HEK293 (cell line): Measurements from ENCODE around the gene EDIL3.

ENCODE experiments used
- CTCF ChIA-PET: fragments of 350-600 bp; formaldehyde crosslinking; extraction: SDS; loops from one replicate; lab custom pipeline; 2021; ENCODE audit warnings: antibody characterized with exemption; lab: Yijun Ruan, JAX
- POLR2A ChIA-PET: fragments of 300-600 bp; formaldehyde crosslinking; extraction: SDS; loops from one replicate; lab custom pipeline; 2020; ENCODE audit warnings: antibody characterized with exemption, inconsistent platforms; lab: Yijun Ruan, JAX
- H3K27ac ChIP-seq: fragments of 200-500 bp; sonication (Bioruptor generic); 2 replicates; pipeline ENCODE4 v1.5.1; 2014; ENCODE audit warnings: low read depth, low read length, control low read depth, inconsistent platforms; ENCODE audit errors: extremely low read depth
- H3K36me3 ChIP-seq, 2 experiments: fragments of 200-500 bp in 1 of 2; sonication (Bioruptor generic) in 1 of 2; 1 replicate in 1 of 2; 2 replicates in 1 of 2; pipeline ENCODE4 v1.5.1; 2014 to 2017; ENCODE audit warnings: inconsistent platforms in 2 of 2, low read length in 2 of 2; ENCODE audit not compliant: control insufficient read depth in 2 of 2, insufficient read depth in 1 of 2
- H3K4me1 ChIP-seq: fragments of 200-500 bp; sonication (Bioruptor generic); 2 replicates; pipeline ENCODE4 v1.5.1; 2014; ENCODE audit warnings: mild to moderate bottlenecking, low read length, inconsistent platforms; ENCODE audit not compliant: control insufficient read depth, insufficient read depth
- H3K4me3 ChIP-seq: 2 replicates; pipeline ENCODE4 v1.5.1; 2011; ENCODE audit warnings: low read depth, mild to moderate bottlenecking, control low read depth, low read length, moderate library complexity
- H3K9me3 ChIP-seq: fragments of 200-500 bp; sonication (Bioruptor generic); 2 replicates; pipeline ENCODE4 v1.5.1; 2014; ENCODE audit warnings: low read depth, low read length, inconsistent platforms; ENCODE audit not compliant: control insufficient read depth, insufficient read depth
- GFI1B ChIP-seq: fragments of 450-650 bp; formaldehyde crosslinking; IDR thresholded peaks from 2 replicates; pipeline ENCODE4 v1.5.1; 2016; ENCODE audit warnings: missing biosample characterization, missing genetic modification characterization
- KLF10 ChIP-seq: fragments of 450-650 bp; IDR thresholded peaks from 2 replicates; pipeline ENCODE4 v1.5.1; 2018; ENCODE audit warnings: missing biosample characterization, mild to moderate bottlenecking, missing genetic modification characterization
- ZBTB20 ChIP-seq: fragments of 450-650 bp; formaldehyde crosslinking; IDR thresholded peaks from 2 replicates; pipeline ENCODE4 v1.5.1; 2016; ENCODE audit warnings: missing biosample characterization, missing genetic modification characterization
- ZBTB21 ChIP-seq: fragments of 450-650 bp; formaldehyde crosslinking; IDR thresholded peaks from 2 replicates; pipeline ENCODE4 v1.5.1; 2017; ENCODE audit warnings: missing biosample characterization, missing genetic modification characterization
- ZBTB7A ChIP-seq: fragments of 450-650 bp; formaldehyde crosslinking; IDR thresholded peaks from 2 replicates; pipeline ENCODE4 v1.5.1; 2016; ENCODE audit warnings: low read depth, missing biosample characterization, missing genetic modification characterization
- ZFP37 ChIP-seq: fragments of 450-650 bp; formaldehyde crosslinking; IDR thresholded peaks from 2 replicates; pipeline ENCODE4 v1.5.1; 2016; ENCODE audit warnings: missing biosample characterization, missing genetic modification characterization
- ZNF10 ChIP-seq: fragments of 450-650 bp; formaldehyde crosslinking; IDR thresholded peaks from 2 replicates; pipeline ENCODE4 v1.5.1; 2017; ENCODE audit warnings: missing biosample characterization, missing genetic modification characterization
- ZNF133 ChIP-seq: fragments of 450-650 bp; formaldehyde crosslinking; IDR thresholded peaks from 2 replicates; pipeline ENCODE4 v1.5.1; 2016; ENCODE audit warnings: missing biosample characterization, missing genetic modification characterization
- ZNF16 ChIP-seq: fragments of 450-650 bp; formaldehyde crosslinking; IDR thresholded peaks from 2 replicates; pipeline ENCODE4 v1.5.1; 2016; ENCODE audit warnings: low read depth, missing biosample characterization, missing genetic modification characterization
- ZNF2 ChIP-seq: fragments of 450-650 bp; formaldehyde crosslinking; IDR thresholded peaks from 2 replicates; pipeline ENCODE4 v1.5.1; 2016; ENCODE audit warnings: missing biosample characterization, missing genetic modification characterization
- ZNF324 ChIP-seq: fragments of 450-650 bp; formaldehyde crosslinking; IDR thresholded peaks from 2 replicates; pipeline ENCODE4 v1.5.1; 2016; ENCODE audit warnings: missing biosample characterization, missing genetic modification characterization
- ZNF366 ChIP-seq: fragments of 450-650 bp; formaldehyde crosslinking; conservative IDR thresholded peaks from 2 replicates; pipeline ENCODE4 v1.5.1; 2016; ENCODE audit warnings: missing biosample characterization, missing genetic modification characterization
- ZNF560 ChIP-seq: fragments of 450-650 bp; formaldehyde crosslinking; IDR thresholded peaks from 2 replicates; pipeline ENCODE4 v1.5.1; 2017; ENCODE audit warnings: missing biosample characterization, missing genetic modification characterization, borderline replicate concordance
- ZNF621 ChIP-seq: fragments of 450-650 bp; formaldehyde crosslinking; IDR thresholded peaks from 2 replicates; pipeline ENCODE4 v1.5.1; 2017; ENCODE audit warnings: missing biosample characterization, missing genetic modification characterization
- ZNF624 ChIP-seq: fragments of 450-650 bp; formaldehyde crosslinking; IDR thresholded peaks from 2 replicates; pipeline ENCODE4 v1.5.1; 2017; ENCODE audit warnings: missing biosample characterization, missing genetic modification characterization
- ZNF701 ChIP-seq: fragments of 450-650 bp; formaldehyde crosslinking; IDR thresholded peaks from 2 replicates; pipeline ENCODE4 v1.5.1; 2016; ENCODE audit warnings: missing biosample characterization, missing genetic modification characterization
- TF ChIP-seq, protein P1 (sequence below): sonication (generic); formaldehyde crosslinking; IDR thresholded peaks from 2 replicates; pipeline ENCODE4 v1.8.1; 2022; ENCODE audit warnings: mild to moderate bottlenecking, moderate library complexity, missing genetic modification reagents
- TF ChIP-seq, protein P2 (sequence below): fragments of 450-650 bp; formaldehyde crosslinking; IDR thresholded peaks from 2 replicates; pipeline ENCODE4 v1.5.1; 2017; ENCODE audit warnings: missing biosample characterization, missing genetic modification characterization
- TF ChIP-seq, protein P3 (sequence below): fragments of 450-650 bp; formaldehyde crosslinking; conservative IDR thresholded peaks from 2 replicates; pipeline ENCODE4 v1.5.1; 2016; ENCODE audit warnings: low read depth, missing biosample characterization, missing genetic modification characterization
- TF ChIP-seq, protein P4 (sequence below): fragments of 450-650 bp; formaldehyde crosslinking; IDR thresholded peaks from 2 replicates; pipeline ENCODE4 v1.5.1; 2016; ENCODE audit warnings: missing biosample characterization, missing genetic modification characterization
- TF ChIP-seq, protein P5 (sequence below): fragments of 450-650 bp; formaldehyde crosslinking; IDR thresholded peaks from 2 replicates; pipeline ENCODE4 v1.5.1; 2016; ENCODE audit warnings: missing biosample characterization, missing genetic modification characterization, borderline replicate concordance

The EDIL3 gene

DNA sequence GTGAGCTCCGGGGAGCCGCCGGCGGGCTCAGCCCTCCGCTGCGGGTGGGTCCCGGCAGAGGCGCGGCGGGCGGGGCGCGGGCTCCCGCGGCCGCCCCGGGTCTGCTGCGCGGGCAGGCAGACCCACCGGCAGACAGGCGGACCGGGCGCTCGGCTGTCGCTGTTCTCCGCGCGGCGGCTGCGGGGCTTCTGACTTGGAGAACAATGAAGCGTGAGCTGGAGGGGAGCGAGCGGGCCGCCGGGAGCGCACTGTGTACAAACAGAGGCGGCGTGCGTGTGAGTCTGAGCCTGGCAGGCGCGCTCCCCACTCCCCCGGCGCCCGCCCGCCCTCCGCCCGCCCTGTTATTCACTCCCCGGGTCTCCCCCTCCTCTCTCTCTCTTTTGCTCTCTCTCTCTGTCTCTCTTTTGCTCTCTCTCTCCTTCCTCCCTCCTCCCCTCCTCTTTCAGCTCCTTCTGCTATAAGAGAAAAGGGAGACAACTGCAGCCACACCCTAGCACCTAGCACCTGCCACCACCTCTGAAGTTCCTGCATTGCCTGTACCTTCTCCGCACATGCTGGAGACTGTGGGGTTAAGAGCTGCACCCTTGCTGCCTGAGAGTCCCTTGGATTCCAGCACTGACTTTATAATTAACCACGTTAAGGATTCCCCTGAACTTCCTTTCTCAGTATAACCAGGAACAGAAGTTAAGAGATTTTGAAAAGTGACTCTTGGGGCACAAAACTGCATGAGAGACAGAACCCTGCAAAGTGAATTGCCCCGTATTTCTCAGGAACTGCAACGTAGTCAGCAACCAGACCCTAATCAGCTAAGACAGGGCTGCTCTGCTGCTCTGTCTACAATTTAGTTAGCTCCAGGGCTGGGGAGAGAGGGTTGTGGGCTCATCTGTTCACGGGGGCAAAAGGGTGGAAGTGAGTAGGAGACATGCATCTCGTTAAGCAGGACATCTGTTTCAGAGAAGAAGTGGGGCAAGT is at the start of gene EDIL3 (continued):
- TF ChIP-seq, protein P1, sequence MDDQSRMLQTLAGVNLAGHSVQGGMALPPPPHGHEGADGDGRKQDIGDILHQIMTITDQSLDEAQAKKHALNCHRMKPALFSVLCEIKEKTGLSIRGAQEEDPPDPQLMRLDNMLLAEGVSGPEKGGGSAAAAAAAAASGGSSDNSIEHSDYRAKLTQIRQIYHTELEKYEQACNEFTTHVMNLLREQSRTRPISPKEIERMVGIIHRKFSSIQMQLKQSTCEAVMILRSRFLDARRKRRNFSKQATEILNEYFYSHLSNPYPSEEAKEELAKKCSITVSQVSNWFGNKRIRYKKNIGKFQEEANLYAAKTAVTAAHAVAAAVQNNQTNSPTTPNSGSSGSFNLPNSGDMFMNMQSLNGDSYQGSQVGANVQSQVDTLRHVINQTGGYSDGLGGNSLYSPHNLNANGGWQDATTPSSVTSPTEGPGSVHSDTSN, result no peak
- TF ChIP-seq, protein P2, sequence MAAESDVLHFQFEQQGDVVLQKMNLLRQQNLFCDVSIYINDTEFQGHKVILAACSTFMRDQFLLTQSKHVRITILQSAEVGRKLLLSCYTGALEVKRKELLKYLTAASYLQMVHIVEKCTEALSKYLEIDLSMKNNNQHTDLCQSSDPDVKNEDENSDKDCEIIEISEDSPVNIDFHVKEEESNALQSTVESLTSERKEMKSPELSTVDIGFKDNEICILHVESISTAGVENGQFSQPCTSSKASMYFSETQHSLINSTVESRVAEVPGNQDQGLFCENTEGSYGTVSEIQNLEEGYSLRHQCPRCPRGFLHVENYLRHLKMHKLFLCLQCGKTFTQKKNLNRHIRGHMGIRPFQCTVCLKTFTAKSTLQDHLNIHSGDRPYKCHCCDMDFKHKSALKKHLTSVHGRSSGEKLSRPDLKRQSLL (tag by site-specific recombination), result no peak
- TF ChIP-seq ZNF133 (tag by site-specific recombination), result no peak
- TF ChIP-seq KLF10 (tag by site-specific recombination), result no peak
- TF ChIP-seq ZNF366, result 0 out of 2 replicates have a peak, but pooled peaks have one; percentile 6
- TF ChIP-seq, protein P3, sequence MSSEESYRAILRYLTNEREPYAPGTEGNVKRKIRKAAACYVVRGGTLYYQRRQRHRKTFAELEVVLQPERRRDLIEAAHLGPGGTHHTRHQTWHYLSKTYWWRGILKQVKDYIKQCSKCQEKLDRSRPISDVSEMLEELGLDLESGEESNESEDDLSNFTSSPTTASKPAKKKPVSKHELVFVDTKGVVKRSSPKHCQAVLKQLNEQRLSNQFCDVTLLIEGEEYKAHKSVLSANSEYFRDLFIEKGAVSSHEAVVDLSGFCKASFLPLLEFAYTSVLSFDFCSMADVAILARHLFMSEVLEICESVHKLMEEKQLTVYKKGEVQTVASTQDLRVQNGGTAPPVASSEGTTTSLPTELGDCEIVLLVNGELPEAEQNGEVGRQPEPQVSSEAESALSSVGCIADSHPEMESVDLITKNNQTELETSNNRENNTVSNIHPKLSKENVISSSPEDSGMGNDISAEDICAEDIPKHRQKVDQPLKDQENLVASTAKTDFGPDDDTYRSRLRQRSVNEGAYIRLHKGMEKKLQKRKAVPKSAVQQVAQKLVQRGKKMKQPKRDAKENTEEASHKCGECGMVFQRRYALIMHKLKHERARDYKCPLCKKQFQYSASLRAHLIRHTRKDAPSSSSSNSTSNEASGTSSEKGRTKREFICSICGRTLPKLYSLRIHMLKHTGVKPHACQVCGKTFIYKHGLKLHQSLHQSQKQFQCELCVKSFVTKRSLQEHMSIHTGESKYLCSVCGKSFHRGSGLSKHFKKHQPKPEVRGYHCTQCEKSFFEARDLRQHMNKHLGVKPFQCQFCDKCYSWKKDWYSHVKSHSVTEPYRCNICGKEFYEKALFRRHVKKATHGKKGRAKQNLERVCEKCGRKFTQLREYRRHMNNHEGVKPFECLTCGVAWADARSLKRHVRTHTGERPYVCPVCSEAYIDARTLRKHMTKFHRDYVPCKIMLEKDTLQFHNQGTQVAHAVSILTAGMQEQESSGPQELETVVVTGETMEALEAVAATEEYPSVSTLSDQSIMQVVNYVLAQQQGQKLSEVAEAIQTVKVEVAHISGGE (tag by site-specific recombination), result 0 out of 2 replicates have a peak, but pooled peaks have one; percentile 12
- peak; percentile 85 for TF ChIP-seq ZBTB20 (tag by site-specific recombination)

DNA sequence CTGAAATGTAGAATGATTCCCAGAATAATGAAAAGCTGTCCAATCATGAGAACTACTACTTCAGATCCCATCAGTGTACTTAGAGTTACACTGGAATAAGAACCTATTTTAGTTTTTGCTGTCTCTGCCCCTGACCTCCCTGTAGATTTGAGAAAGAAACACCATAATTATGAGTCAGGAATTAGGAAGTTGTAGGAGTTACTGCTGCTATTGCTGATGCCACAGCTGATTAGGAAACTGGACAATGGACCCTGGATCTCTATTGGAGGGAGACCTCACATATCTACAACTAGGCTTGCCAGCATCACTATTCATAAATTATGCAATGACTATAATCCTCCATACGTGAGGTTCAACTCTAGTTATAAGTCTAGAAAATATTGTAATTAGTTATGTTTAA is 48.8 kb upstream of the EDIL3 start:
- Histone ChIP-seq H3K27ac (no peak overlapping the region), H3K4me1 (peaks cover 17% of the 10 kb centered on the region), H3K36me3 (no peaks in the 10 kb centered on the region), H3K4me3 (no peak overlapping the region), H3K9me3 (no peaks in the 10 kb centered on the region)
- ChIA-PET CTCF (no interaction called here), POLR2A (no interaction called here)
- TF ChIP-seq ZNF621 (tag by site-specific recombination) (no peak), ZBTB7A (tag by site-specific recombination) (no peak), ZNF701 (no peak), ZNF16 (no peak), ZNF2 (tag by site-specific recombination) (no peak), ZNF624 (no peak), ZFP37 (tag by site-specific recombination) (no peak), GFI1B (tag by site-specific recombination) (no peak), ZBTB21 (tag by site-specific recombination) (no peak), ZNF560 (tag by site-specific recombination) (no peak), ZNF324 (tag by site-specific recombination) (no peak), ZNF10 (tag by site-specific recombination) (no peak)
- TF ChIP-seq, protein P4, sequence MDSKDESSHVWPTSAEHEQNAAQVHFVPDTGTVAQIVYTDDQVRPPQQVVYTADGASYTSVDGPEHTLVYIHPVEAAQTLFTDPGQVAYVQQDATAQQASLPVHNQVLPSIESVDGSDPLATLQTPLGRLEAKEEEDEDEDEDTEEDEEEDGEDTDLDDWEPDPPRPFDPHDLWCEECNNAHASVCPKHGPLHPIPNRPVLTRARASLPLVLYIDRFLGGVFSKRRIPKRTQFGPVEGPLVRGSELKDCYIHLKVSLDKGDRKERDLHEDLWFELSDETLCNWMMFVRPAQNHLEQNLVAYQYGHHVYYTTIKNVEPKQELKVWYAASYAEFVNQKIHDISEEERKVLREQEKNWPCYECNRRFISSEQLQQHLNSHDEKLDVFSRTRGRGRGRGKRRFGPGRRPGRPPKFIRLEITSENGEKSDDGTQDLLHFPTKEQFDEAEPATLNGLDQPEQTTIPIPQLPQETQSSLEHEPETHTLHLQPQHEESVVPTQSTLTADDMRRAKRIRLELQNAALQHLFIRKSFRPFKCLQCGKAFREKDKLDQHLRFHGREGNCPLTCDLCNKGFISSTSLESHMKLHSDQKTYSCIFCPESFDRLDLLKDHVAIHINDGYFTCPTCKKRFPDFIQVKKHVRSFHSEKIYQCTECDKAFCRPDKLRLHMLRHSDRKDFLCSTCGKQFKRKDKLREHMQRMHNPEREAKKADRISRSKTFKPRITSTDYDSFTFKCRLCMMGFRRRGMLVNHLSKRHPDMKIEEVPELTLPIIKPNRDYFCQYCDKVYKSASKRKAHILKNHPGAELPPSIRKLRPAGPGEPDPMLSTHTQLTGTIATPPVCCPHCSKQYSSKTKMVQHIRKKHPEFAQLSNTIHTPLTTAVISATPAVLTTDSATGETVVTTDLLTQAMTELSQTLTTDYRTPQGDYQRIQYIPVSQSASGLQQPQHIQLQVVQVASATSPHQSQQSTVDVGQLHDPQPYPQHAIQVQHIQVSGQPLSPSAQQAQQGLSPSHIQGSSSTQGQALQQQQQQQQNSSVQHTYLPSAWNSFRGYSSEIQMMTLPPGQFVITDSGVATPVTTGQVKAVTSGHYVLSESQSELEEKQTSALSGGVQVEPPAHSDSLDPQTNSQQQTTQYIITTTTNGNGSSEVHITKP (tag by site-specific recombination), result no peak
- TF ChIP-seq, protein P5, sequence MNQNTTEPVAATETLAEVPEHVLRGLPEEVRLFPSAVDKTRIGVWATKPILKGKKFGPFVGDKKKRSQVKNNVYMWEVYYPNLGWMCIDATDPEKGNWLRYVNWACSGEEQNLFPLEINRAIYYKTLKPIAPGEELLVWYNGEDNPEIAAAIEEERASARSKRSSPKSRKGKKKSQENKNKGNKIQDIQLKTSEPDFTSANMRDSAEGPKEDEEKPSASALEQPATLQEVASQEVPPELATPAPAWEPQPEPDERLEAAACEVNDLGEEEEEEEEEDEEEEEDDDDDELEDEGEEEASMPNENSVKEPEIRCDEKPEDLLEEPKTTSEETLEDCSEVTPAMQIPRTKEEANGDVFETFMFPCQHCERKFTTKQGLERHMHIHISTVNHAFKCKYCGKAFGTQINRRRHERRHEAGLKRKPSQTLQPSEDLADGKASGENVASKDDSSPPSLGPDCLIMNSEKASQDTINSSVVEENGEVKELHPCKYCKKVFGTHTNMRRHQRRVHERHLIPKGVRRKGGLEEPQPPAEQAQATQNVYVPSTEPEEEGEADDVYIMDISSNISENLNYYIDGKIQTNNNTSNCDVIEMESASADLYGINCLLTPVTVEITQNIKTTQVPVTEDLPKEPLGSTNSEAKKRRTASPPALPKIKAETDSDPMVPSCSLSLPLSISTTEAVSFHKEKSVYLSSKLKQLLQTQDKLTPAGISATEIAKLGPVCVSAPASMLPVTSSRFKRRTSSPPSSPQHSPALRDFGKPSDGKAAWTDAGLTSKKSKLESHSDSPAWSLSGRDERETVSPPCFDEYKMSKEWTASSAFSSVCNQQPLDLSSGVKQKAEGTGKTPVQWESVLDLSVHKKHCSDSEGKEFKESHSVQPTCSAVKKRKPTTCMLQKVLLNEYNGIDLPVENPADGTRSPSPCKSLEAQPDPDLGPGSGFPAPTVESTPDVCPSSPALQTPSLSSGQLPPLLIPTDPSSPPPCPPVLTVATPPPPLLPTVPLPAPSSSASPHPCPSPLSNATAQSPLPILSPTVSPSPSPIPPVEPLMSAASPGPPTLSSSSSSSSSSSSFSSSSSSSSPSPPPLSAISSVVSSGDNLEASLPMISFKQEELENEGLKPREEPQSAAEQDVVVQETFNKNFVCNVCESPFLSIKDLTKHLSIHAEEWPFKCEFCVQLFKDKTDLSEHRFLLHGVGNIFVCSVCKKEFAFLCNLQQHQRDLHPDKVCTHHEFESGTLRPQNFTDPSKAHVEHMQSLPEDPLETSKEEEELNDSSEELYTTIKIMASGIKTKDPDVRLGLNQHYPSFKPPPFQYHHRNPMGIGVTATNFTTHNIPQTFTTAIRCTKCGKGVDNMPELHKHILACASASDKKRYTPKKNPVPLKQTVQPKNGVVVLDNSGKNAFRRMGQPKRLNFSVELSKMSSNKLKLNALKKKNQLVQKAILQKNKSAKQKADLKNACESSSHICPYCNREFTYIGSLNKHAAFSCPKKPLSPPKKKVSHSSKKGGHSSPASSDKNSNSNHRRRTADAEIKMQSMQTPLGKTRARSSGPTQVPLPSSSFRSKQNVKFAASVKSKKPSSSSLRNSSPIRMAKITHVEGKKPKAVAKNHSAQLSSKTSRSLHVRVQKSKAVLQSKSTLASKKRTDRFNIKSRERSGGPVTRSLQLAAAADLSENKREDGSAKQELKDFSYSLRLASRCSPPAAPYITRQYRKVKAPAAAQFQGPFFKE (tag by site-specific recombination), result no peak
